ENCODE measurements around the gene RPS4Y2.
A peak's percentile ranks its signal among the peaks of the same experiment; 100 is the strongest.

Gene RPS4Y2

DNA sequence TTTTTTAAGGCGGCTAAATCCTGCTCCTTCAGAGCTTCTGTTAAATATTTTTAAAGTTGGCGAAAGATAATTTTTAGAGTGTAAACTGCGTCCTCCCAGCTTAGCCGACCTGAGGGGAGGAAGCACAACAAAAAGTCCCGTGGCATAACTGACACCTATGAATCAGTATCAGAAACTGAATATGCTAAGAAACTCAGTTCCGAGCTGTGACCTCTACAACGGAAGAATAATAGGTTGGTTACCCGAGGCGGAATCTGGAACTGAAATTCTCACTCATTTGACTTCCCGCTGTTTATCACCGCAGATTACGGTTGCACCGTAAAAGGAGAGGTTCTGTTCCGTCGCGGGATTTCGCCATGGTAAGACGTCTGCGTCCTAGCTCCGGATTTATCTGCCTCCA lies at the start of gene RPS4Y2:
RPS4Y2 (plus strand) TSS at position 301 of the 400 bp plus-strand sequence; CDS start at position 357, 56 bp downstream.
- DNase-seq (ENCODE audit: low read depth) = no peak

DNA sequence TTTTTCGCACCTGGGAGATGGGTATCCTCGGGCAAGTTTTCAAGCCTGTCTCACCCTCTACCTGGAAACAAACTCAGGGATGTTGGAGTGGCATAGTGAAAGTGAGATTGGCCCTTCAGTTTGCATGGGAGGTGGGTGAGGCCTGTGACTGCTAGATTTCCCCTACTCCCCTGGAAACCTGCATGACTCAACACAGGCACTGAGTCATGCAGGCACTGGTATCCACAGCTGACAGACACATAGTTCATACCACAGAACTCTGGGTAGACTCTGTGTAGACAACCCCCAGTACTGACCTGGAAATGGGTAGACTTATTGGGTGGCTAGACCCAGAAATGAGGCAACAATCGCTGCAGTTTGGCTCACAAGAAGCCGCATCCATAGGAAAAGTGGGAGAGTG lies 41.5 kb upstream of the RPS4Y2 start:
- no peak for DNase-seq (ENCODE audit: low read depth)

DNA sequence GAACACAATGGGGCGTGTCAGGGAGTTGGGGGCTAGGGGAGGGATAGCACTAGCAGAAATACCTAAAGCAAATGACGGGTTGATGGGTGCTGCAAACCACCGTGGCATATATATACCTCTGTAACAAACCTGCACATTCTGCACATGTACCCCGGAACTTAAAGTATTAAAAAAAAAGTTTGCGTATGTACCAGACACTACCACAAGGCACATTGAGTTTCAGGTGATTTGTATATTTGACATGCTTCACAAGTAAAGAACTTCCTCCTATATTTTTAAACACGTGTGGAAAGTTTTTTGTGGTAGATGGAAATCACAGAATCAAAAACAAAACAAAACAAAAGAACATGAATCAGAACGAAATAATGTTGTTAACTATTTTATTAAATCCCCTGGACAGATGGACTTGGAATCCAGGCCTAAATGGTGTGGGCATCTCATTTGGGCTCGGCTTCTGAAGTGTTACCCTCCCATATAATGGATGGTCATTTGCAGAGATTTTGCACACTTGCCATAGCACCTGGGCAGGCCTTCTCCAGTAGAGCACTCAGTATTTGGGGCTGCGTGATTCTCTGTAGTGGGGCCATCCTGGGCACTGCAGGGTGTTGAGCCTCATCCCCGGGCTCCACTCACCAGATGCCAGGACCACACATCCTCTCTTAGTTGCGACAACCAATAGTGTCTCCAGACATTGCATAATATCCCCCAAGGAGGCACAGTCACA lies 29.6 kb upstream of the RPS4Y2 start:
- no peak for DNase-seq (ENCODE audit: low read depth)

DNA sequence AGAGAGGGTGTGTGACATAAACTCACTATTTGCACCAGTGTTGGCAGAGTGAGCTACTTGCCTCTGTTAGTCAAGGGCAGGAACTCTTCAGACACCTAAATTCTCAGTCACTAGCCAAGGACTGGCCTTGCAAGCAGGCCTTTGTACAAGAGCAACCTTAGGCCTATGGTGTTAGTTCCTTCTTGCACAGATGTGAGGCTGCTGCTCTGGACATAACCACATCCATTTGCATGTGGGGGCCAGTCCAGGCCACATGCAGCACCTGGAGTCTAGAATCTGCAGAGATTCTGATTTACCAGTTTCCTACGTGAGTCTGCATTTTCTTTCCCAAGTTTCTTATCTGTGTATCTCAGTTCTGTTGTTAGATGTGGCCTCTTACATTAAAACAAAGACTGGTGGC lies 20.7 kb upstream of the RPS4Y2 start:
- DNase-seq (ENCODE audit: low read depth) = no peak

DNA sequence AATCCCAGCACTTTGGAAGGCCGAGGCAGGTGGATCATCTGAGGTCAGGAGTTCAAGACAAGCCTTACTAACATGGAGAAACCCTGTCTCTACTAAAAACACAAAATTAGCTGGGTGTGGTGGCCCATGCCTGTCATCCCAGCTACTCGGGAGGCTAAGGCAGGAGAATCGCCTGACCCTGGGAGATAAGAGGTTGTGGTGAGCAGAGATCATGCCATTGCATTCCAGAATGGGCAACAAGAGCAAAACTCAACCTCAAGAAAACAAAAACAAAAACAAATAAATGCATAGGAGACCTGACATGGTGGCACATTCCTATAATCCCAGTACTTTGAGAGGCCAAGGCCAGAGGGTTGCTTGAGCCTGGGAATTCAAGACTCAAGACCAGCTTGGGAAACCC lies 16.1 kb upstream of the RPS4Y2 start:
- no peak for DNase-seq (ENCODE audit: low read depth)

DNA sequence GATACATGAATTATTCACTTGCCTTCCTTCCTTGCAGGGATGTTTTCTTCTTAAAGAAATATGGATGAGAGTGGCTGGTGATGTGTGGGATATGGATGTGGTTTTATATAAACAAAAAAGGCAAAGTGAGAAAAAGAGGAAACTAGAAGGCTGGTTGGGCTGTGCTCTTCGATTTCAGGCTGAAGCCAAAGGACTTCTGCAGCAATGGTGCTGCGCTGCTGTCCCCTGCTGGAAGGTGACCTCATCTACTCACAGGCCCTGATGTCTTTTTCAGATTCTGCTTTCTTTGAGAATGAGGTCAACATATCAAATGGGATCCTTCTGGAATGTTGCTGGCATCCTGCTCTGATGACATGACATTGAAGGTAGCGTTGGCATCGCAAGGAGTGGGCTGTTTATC lies 15.3 kb upstream of the RPS4Y2 start:
- DNase-seq (ENCODE audit: low read depth) = peak; percentile 0

DNA sequence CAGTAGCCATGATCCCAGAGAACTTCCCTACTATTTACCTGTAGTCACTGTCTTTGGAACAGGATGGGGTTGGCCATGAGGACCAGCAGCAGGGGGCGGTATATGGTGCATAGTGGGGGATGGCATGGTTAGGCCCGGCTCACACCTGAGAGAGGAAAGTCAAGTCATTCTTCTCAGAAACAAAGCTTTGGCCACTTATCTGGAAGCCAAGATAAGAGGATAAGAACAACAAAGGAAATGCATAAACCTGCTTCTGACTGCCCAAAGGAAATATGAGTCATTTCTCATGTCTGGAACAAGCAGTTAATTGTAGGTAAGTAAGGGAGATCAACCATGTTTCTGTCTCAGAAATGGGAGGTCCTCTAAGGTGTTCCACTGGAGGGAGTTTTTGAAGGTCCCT lies 10.8 kb upstream of the RPS4Y2 start:
- DNase-seq (ENCODE audit: low read depth) = no peak

DNA sequence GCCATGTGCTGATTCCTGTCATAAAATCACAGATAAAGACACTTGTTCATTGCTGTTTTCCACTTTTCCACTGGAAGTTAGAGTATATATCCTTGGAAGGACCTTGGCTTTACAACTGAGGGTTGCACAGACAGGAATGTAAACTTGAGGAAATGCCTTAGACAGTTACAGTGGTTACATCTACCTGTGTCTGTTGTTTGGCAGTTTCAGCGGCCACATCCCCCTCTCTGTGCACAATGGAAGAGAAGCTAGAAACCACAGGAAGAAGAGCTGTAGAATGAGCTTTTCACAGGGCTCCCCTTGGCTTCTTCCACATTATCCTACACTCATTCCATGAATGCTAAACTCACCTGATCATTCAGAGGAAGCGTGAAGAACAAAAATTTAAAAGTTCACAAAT lies 9.0 kb upstream of the RPS4Y2 start:
- no peak for DNase-seq (ENCODE audit: low read depth)

DNA sequence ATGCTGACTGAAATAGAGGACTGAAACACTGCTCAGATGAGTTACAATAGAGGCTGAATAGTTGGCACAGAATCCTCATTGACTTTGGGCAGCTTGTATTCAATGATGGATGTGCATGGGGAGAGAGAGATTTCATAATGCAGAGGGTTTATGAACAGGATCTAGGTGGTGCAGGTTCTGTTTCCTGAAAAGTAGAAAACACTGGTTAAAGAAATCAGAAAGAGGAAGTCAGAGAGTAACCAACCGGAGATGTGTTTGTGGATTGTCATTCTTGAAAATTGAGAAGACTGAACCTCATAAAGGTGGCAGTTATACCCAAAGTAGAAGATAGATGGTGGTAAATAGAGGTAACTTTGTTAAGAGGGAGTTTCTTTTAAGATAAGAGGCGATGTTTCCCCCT lies 8.0 kb downstream of the RPS4Y2 start:
- DNase-seq (ENCODE audit: low read depth) = no peak

DNA sequence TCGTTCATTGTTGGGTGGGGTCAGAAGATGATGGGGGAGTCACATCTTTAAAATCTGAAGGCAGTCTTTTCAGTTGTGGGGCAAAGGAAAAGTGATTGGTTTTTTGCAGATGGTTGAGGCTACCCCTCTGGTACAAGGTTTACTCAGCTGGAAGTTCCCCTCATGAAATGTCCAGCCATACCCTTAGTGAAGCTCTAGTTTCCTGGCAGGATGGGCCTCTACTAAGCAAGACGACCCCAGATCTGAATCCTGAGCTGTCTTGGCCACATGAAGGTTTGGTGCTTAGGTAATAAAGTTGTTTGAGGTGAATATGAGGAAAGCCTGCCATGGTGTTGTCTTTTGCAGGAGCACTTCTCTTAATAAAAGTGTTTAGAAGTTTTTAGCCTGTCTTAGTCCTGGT lies 9.2 kb downstream of the RPS4Y2 start:
- no peak for DNase-seq (ENCODE audit: low read depth)

DNA sequence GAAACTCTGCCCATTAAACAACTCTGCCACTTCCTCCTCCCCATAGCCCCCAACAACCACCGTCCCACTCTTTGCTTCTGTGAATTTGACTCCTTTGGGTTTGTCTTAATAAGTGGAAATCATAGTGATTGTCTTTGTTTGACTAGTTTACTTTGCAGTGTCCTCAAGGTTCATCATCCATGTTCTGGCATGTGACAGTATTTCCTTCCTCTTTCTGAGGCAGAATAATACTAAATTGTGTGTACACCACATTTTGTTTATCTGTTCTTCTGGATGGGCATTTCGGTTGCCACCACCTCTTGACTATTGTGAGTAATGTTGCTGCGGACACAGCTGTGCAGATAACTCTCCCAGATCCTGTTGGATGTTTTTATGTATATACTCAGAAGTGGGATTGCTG lies 14.8 kb downstream of the RPS4Y2 start:
- no peak for DNase-seq (ENCODE audit: low read depth)

DNA sequence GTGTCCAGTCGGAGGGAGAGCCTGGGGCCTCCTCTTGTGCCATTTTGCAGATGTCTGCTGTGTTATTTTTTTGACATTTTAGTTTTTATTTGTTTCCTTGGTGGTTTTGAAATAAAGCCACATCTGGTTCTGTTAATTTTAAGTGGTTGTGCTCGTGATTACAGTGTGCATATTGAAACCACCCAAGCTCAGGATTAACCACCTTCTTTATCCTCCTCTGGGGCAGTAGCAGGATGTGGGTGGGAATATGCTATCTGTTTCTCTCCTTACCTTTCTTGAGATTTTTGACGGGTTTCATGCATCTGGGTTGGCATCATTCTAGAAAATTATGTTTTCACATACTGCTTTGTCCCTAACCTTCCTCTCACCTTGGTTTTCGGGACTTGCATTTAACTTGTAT lies 20.2 kb downstream of the RPS4Y2 start:
- no peak for DNase-seq (ENCODE audit: low read depth)

DNA sequence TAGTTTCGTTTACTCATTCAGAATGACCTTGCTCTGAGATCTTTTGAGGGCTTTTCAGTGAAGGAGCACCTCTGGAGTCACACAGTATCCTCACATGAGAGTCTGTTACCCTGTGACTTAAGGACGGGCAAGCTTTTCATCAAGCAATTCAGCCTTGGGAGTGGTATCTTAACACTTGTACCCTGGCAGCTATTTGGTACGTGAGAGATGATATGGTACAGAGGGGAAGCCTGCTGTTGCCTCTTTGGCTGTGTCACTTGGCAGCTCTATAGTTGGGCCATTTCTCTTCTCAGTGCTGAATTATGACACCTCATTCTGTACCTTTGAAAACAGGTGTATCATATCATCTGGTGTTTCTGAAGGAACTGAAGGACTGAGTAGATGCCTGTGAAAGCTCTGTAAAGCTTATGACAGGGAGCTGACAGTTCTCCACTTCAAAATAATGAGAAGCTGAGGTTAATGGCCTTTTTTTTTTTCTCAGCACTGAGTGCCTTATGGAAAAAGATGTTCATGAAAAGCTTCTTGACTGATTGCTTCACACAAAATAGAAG lies 24.3 kb downstream of the RPS4Y2 start:
- DNase-seq (ENCODE audit: low read depth) = no peak

DNA sequence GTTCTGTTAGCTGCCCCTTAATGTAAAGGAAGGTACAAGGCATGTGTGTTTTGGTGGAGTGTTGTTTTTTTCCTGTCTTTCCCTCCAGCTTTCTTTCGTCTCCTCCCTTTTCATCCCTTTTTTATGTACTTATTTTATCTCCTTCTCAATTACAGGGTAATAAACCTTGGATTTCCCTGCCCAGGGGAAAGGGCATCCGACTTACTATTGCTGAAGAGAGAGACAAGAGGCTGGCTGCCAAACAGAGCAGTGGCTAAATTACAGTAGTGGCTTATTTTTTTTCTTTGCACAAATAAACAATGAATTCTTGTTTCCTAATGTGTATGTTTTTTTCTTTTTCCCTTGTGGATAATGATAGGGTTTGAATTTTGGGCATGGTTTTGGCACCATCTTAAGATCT lies 24.9 kb downstream of the RPS4Y2 start:
- DNase-seq (ENCODE audit: low read depth) = no peak

DNA sequence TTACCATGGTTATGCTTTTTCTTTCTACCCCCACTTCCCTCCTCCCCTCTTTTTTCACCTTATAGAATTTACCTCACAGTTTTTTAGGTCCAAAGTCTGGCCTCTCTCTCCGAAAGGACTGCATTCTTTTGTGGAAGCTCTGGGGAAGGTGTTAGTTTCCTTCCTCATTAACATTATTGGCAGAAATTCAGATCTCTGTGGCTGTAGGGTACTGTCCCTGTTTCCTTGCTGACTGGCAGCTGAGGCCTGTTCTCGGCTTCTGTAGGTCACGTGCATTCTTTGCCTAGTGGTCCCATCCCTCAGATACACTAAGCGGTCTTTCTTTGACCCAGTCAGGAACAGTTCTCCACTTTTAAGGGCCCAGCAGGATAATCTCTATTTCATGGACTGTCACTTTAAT lies 25.5 kb downstream of the RPS4Y2 start:
- no peak for DNase-seq (ENCODE audit: low read depth)

DNA sequence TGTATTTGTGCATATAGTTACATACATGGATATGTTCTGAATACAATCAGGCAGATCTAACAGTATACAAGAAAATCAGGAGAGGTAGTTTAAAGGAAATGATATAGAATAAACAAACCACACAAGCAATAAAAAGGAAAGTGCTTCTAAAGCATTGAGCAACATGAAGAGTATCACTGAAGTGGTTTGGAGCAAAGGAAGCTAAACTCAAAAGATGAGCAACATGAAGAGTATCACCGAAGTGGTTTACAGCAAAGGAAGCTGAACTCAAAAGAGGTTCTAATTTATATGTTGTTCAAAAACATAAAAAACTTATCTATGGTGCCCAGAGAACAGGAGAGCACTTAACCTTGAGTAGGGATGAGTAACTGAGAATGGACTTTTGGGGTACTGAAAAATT lies 29.1 kb downstream of the RPS4Y2 start:
- DNase-seq (ENCODE audit: low read depth) = no peak

DNA sequence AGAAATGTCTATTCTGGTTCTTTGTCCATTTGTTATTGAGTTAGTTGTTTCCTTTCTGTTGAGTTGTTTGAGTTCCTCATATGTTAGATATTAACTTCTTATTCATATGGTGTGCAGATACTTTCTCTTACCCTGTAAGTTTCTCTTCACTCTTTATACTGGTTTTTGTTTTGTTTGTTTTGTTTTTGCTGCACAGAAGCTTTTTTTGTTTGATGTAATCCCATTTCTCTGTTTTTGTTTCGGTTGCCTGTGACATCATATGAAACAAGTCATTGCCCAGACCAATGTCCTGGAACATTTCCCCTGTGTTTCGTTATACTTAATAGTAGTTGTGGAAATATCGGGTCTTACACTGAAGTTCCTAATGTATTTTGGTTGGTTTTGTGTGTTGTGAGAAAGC lies 31.2 kb downstream of the RPS4Y2 start:
- DNase-seq (ENCODE audit: low read depth) = no peak

DNA sequence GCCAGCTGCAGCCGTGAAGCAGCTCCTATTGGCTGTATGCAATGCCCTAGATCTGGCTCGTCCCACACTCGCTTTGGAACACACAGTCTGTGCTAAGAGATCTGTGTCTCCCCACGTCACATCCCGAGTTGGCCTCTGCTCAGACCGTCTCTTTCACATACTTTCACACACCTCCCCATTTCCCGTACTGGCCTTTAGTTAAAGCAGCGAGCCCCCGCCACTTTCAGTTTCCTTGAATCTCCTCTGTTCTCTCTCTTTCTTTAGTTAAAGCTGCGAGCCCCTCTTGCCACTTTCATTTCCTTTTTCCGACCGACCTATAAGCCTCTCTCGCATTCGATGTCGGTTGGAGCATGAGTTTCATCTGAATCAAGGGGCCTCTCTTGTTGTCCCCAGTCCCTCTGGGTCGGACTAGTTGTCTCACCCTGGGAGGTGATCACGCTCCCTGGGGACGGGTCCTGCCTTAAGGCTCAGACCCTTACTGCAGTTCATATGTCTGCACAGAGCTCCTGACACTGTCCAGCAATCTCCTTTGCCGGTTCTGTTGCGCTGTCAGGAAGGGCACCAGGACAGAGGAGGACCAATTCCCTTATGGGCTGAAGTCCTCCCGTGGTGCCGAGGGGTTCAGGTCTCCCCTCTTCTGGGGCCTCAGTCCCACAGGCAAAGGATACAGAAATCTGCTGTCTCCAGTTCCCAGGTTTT lies 42.6 kb downstream of the RPS4Y2 start:
- DNase-seq (ENCODE audit: low read depth) = no peak

DNA sequence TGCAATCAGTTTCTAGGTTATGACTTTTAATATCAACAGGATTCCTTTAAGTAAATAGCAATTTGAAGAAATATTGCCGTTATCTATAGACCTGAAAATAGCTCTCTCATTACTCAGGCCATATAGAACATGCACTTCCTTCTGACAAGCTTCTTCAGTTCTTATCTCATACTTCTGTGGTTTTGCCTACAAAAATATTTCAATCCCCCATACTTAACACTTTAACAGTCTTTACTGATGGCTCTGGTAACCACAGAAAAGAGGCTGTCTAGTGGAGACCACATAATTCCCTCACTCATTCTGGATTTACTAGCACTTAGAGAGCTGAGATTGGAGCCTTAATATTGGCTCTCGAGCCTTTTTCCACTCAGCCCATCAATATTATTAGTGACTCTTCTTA lies 46.8 kb downstream of the RPS4Y2 start:
- no peak for DNase-seq (ENCODE audit: low read depth)

DNA sequence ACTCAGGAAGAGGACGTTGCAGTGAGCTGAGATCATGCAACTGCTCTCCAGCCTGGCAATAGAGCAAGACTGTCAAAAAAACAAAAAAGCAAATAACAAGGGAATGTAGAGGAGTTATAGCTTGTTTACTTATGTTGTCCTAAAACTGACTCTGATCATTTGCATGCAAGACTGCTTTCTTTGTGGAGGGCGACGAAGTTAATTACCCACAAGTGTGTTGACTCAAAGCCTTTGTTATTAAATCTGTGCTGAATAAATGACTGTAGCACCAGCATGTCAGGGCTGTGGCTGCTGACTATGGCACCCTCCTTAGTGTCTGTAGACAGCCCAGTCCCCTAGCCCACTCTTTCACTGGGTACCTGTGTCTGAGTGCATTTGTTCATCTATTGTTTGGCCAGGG lies 50.3 kb downstream of the RPS4Y2 start:
- DNase-seq (ENCODE audit: low read depth) = no peak

DNA sequence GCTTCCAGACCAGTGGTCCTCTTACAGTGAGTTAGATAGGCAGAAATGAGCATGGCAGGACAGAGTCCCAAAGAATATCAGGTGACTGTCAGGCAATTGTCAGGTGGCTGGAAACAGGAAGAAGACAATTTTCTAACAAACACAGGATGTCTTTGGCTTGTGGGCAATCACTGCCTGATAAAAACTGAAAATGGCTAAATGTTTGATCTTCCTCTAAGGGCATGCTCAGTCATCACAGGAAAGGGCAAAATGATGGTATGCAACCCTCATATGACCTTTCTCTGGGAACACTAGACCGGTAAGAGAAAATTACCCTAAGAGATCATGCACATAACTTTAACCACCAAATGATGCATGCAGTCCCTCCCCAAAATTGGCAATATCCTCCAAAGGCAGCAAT lies 57.6 kb downstream of the RPS4Y2 start:
- DNase-seq (ENCODE audit: low read depth) = no peak

DNA sequence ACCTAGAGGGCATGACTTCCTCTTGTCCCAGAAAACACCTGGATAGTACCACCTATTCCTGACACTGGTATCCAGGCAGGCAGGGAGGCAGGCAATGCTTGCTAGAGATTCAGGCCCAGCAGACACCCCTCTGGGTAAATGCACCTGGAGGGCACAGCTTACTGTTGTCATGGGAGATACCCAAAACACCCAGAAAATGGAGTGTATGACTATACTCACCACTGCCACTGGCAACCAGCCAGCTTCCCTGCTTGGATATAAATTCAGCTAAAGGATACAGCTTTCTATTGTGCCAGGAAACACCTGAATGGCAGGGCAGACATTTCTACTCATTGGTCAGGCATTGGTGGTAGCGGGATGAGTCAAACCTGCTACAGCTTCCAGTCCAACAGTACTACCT lies 58.9 kb downstream of the RPS4Y2 start:
- DNase-seq (ENCODE audit: low read depth) = no peak

DNA sequence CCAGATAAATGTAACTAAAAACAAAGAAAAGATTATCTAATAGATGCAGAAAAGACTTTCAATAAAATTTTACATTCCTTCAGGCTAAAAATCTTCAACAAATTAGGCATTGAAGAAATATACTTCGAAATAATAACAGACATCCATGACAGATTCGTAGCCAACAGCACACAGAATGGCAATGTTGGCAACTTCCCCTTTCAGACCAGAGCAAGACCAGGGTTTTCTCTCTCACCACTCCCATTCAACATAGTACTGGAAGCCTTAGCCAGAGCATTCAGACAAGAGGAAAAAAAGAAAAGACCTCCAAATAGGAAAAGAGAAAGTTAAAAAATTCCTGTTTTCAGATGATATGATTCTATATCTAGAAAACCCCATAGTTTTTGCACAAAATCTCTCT lies 61.2 kb downstream of the RPS4Y2 start:
- DNase-seq (ENCODE audit: low read depth) = no peak
